ENCODE results near the gene GABRB3. TPM values are rescaled to one million over a fixed set of nuclear protein-coding genes. Genes with fewer than 3 reads are reported as not detected.

GABRB3 gene
- total RNA-seq, 4 donors from 2014 or later = under 0.01 to 1.9 (median 0.77) TPM

DNA sequence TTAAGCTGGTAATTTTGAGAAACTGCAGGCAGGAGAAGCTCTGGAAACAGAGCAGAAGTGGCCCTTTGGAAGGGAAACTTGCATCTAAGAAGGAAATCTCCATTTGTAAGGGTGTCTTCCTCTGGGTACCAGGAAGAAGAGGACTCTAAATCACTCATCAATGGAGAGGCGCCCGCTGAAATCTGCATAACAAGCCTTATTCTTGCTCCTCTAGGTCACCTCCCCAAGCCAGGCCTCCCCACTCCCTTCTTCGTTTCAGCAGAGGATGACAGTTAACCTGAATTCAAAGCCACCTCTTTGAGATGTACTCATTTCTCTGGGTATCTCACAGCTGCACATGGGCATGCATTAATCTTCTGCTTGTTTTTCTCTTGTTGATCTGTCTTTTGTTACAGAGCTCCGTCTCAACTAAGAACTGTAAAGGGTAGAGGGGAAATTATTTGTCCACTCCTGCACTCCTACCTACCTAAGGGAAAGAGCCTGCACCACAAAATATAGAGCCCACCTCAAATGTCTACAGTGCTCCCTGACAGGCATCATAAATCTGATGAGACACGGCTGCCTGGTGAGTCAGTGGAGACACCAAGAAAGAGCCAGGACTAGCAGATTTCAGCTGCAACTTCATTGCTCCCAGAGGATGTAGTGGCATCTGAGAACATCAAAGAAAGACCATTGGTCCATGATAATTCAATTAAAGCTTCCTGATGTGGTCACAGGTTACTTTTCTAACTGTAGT is 51.5 kb downstream of the GABRB3 start:
- TF ChIP-seq, protein P1, sequence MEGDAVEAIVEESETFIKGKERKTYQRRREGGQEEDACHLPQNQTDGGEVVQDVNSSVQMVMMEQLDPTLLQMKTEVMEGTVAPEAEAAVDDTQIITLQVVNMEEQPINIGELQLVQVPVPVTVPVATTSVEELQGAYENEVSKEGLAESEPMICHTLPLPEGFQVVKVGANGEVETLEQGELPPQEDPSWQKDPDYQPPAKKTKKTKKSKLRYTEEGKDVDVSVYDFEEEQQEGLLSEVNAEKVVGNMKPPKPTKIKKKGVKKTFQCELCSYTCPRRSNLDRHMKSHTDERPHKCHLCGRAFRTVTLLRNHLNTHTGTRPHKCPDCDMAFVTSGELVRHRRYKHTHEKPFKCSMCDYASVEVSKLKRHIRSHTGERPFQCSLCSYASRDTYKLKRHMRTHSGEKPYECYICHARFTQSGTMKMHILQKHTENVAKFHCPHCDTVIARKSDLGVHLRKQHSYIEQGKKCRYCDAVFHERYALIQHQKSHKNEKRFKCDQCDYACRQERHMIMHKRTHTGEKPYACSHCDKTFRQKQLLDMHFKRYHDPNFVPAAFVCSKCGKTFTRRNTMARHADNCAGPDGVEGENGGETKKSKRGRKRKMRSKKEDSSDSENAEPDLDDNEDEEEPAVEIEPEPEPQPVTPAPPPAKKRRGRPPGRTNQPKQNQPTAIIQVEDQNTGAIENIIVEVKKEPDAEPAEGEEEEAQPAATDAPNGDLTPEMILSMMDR (IDR thresholded peaks at IDR 0.05; ENCODE audit: low read depth) = no peak

DNA sequence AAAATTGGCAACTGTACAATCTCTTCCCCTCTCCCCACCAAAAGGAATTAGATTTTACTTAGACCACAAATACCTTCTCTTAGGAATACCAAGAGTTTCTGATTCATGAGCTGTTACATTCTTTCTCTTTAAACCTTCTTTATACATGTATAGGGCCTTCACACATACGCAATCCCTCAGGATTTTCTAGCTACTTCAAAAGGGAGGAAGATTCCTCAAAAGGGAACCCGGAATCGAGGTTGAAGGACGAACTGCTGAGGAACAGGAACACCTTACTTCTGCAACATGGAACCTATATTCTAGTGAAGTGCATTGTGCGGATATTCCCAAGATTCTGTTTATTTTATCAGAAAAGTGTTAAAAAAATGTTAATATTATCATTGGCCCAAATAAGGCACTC is 52.3 kb downstream of the GABRB3 start:
- TF ChIP-seq, protein P1 (IDR thresholded peaks at IDR 0.05; ENCODE audit: low read depth) = no peak

- TF ChIP-seq, protein P1 (IDR thresholded peaks at IDR 0.05; ENCODE audit: low read depth) = no peak
Observed at GRCh38 chr15:26716069-26716468, 56.8 kb downstream of the GABRB3 start.

- TF ChIP-seq, protein P1 (IDR thresholded peaks at IDR 0.05; ENCODE audit: low read depth) = no peak
Observed at GRCh38 chr15:26713498-26713897, 59.4 kb downstream of the GABRB3 start.

GRCh38 chr15:26712335-26712734 is 60.5 kb downstream of the GABRB3 start:
- TF ChIP-seq, protein P1 (IDR thresholded peaks at IDR 0.05; ENCODE audit: low read depth) = no peak

GRCh38 chr15:26711445-26711844 is 61.4 kb downstream of the GABRB3 start:
- TF ChIP-seq, protein P1 (IDR thresholded peaks at IDR 0.05; ENCODE audit: low read depth) = no peak

- TF ChIP-seq, protein P1 (IDR thresholded peaks at IDR 0.05; ENCODE audit: low read depth) = no peak
Observed at GRCh38 chr15:26702381-26702780, 70.5 kb downstream of the GABRB3 start.
